Fibroblast of villous mesenchyme (primary cell): ENCODE data around the gene OXER1. TPM values are rescaled to one million over a fixed set of nuclear protein-coding genes. Genes with fewer than 3 reads are reported as not detected.

Experiments
- DNase-seq: peaks from one replicate; pipeline ENCODE4 v3.0.0-alpha.2; 2010; ENCODE audit warnings: low read depth
- H3K4me3 ChIP-seq: 2 replicates; pipeline ENCODE4 v1.5.1; 2011; ENCODE audit warnings: low read depth, mild to moderate bottlenecking, low read length
- CTCF ChIP-seq: IDR thresholded peaks from 2 replicates; pipeline ENCODE4 v1.5.1; 2012; ENCODE audit warnings: low read depth, mild to moderate bottlenecking, low read length; ENCODE audit not compliant: insufficient read depth
- total RNA-seq: library from RNA; depleted of rRNA; stranded (reverse); fragments of >200 nt; gene quantifications from 2 replicates; pipeline ENCODE4 v1.2.3, GENCODE V29; 2012

OXER1 gene
- total RNA-seq, 1 donor, result under 0.01 TPM

DNA sequence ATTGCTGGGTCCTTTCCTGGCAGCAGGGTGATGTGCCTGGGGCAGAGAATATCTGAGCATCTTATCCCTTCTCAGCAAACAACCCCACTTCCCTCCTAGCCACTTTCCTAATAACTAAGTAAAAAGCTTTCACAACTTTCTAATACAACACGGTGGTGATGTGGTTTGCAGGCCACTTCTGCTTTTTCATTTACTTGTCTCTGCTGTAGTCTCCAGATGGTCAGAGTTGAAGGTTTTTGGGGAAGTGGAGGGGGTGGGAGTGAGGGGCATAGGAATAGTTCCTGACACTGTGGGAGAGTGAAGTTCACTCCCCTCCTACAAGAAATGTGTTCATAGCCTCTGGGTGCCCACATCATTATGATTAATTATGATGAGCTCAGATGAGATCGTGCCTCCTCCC lies 11.6 kb downstream of the OXER1 start:
- no peak overlapping the region for H3K4me3 ChIP-seq
- no peak for DNase-seq
- no peak for TF ChIP-seq CTCF

DNA sequence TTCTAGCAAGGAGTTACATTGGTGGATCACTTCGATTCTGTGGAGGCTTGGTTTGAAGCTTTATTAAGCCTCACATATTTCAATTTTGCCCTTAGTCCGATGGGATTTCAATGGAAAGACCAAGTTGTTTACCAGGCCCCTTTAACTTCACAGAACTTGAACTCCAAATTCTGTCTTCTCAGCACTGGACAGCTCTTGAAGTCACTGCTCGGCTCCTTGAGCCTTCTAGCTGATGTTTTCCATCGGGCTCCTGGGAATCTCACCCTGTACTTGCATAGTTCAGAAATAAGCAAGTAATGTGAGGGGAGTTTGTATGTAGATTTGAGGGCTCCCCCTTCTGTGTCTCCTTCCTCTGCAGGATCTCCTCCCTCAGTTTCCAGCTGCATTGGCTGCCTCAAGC lies 15.1 kb downstream of the OXER1 start:
- TF ChIP-seq CTCF, result no peak
- H3K4me3 ChIP-seq, result no peak overlapping the region

GRCh38 chr2:42747422-42747821 lies 16.5 kb downstream of the OXER1 start:
- no peak overlapping the region for H3K4me3 ChIP-seq
- TF ChIP-seq CTCF, result no peak
- no peak for DNase-seq

More for the DNA sequence above, 15.1 kb downstream of the OXER1 start:
- DNase-seq, result no peak

GRCh38 chr2:42744545-42745082 lies 19.3 kb downstream of the OXER1 start:
- H3K4me3 ChIP-seq, result no peak overlapping the region
- no peak for TF ChIP-seq CTCF
- DNase-seq, result no peak

- TF ChIP-seq CTCF, result no peak
- DNase-seq, result no peak
- no peak overlapping the region for H3K4me3 ChIP-seq
These were observed 20.3 kb downstream of the OXER1 start for GRCh38 chr2:42743659-42743990.

DNA sequence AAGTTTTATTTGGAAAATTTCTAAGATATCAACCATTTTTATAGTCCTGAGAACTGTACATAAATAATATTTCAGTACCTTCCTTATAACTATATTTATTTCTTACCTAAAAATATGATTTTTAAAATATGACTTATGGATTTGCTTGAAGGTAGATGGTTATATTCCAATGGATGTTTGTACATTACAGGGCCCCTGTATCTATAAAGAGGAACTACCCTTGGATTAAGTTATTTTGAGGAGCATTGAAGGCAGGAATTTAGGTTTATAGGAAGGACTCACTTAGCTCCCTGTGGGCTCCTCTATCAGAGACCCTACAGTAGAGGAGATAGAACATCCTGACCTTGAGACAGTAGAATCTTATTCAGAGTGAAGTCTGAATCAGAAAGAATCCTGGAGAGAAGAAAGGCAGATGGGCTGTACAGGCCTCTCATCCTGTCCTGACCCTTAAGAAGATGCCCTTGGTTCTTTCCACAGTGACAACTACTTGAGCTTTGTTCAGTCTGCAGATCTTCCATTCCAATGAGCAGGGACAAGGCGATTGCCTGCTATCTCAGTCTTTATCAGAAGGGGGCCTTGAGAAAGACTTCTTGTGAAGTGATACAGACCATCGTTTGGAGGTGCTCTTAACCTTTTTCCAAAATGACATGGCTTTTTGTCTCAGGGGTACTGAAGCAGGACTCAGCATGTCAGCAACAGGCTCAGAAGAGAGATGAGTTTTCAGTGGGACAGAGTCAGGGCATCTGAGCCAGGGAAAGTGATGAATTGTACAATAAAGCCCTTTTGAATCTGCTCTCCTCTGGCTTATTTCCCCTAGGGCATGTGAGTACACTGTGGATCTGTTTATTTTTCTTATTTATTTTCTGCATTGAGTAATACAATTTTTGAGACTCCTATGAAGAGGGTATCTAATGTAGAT lies 20.9 kb downstream of the OXER1 start:
- no peak for DNase-seq
- no peak for TF ChIP-seq CTCF
- H3K4me3 ChIP-seq, result no peak overlapping the region
